NK-92 (cell line): ENCODE results near the gene ERLIN1.
"Not testable (repeated sequence)": the region's sequence is repeated elsewhere in the genome, so short reads cannot be mapped to it uniquely, and the experiment has no call there.

Experiments
- DNase-seq: peaks from one replicate; lab custom pipeline; 2025; ENCODE audit not compliant: unreplicated experiment; lab: John Stamatoyannopoulos, UW

The ERLIN1 gene

DNA sequence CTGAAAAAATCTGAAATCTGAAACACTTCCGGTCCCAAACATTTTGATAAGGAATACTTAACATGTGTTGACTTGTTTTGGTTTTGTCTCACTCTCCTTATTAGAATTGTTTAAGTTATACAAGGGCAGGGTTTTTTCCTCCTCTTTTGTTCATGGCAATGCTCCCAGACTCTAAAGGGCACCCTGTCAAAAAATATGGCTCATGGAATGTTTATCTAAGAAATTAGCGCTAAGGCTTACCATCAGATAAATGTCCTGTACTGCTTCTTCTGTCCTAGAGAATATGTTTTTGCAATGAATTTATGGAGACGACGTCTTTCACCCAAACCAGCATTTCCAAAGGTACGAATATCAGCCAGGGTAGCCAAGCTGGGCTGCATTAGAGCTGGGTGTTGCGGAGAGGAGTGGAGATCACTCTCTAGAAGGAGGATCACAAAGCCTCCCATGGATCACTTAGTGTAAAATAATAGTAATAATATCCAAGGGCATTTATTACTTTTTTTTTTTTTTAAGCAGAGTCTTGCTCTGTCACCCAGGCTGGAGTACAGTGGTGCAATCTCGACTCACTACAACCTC is 46.8 kb downstream of the ERLIN1 start:
- DNase-seq, result no peak

DNA sequence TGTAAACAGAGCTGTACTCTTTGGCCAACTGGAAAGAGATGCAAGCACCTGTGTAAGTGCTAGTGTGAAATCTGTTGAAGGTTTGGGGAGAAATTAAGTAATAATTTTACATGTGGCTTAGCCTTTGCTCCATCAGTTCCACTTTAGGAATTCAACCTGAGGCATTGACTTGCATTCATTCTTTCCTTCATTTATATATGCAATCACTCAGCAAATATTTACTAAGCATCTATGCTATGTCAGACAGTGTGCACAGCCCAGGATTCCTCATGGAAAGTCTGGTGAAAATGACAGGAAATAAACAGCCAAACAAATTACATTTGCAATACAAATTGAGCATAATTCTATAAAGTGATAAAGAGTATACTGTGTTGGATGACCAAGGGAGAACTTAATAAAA is 50.3 kb downstream of the ERLIN1 start:
- no peak for DNase-seq

DNA sequence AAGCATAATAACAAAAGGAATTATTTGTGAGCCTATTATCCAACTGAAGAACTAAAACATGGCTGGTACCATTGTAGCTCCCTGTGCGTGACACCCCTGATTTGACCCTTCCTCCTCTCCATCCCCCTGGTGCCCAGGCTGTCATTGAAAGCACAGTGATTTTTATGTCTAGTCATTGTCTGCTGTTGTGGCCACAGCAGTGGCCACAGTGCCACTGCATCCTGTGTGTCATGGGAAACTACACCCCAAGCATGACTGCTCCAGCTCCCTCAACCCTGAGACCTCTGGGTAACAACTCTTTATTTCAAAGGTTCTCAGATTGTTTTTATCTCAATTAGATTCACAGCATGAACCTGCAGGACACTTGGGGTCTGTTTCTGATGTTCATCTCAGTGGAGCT is 52.0 kb downstream of the ERLIN1 start:
- DNase-seq, result no peak

DNA sequence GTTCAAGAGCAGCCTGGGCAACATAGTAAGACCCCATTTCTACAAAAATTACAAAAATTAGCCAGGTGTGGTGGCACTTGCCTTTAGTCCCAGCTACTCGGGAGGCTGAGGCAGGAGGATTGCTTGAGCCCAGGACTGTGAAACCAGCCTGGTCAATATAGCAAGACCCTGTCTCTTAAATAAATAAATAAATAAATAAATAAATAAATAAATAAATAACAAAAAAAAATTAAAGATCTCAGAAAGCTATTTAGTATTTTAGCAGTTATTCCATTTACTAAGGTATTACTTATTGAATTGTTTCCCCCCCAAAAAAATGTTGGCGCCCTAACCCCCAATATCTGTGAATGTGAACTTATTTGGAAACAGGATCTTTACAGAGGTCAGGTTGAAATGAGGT is 53.4 kb downstream of the ERLIN1 start:
- DNase-seq, result no peak

DNA sequence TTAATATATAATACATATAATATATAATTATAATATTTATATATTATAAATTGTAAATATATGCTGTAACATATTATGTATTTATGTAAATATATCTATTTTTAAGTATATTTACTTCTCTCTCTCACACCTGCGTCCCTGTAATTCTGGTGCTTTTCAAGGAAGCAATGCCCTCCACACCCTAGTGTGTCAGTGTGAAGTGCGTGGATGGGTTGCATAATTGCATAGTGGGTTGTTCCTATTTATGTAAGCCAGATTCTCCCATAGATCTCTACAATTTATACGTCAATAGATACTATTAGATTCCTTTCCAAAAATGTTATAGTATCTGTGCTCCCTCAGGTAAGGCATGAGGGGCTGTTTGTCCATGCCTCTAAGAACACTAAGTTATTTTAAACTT is 54.3 kb downstream of the ERLIN1 start:
- no peak for DNase-seq

DNA sequence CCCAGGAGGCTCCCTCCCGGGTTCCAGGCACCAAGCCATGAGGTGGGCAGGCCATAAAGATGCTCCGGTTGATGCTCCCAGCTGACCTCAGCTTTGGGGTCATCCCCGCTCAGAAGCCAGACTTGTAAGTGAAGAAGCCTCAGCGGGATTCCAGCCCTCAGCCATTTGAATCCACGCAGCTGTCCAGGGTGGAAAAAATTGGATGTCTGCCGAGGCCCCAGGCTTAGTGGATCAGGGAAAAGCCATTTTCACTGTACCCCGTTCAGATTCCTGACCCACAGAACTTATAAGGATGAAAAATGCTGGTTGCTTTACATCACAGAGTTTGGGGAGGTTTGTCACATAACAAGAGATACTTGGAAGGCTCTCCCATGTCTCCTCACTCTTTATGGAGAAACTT is 55.0 kb downstream of the ERLIN1 start:
- no peak for DNase-seq

DNA sequence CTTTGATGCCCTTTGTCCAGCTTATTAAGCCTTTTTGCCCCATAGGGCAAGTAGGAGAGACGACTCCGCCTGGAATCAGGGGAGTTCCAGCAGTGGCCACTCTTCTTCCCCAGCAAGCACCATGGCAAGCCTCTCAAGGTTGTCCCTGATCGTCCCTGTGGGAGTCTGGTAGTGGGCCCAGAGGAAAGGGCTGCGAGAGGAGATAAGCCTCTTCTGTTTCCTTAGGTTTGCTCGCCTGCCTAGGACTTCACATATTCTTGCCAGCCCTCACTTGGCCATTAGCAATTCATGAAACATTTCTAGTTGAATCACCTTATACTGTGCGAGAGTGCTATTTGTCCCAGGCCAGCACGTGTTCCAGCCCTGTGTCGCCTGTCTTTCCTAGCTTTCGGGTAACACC is 56.4 kb downstream of the ERLIN1 start:
- DNase-seq, result no peak

DNA sequence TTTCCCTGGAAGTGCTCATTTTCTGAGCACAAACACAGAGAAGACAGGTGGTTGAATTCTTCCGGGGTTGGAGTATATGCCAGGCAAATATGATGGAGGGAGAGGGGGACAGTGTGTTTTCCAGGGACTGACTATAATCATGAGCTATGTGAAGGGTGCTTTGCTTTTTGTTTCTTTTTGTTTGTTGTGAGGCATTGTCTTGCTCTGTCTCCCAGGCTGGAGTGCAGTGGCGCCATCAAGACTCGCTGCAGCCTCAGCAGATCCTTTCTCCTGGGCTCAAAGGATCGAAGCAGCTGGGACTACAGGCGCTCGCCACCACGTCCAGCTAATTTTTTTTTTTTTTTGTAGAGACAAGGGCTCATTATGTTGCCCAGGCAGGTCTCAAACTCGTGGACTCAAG is 56.9 kb downstream of the ERLIN1 start:
- DNase-seq, result no peak

DNA sequence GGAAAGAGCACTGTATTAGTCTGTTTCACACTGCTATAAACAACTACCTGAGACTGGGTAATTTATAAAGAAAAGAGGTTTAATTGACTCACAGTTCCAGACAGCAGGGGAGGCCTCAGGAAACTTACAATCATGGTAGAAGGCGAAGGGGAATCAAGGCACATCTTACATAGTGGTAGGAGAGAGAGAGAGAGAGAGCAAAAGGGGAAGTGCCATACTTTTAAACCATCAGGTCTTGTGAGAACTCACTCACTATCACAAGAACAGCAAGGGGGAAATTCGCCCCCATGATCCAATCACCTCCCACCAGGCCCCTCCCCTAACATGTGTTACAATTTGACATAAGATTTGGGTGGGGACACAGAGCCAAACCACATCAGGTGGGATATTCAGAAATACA is 60.5 kb downstream of the ERLIN1 start:
- not testable (repeated sequence) for DNase-seq

DNA sequence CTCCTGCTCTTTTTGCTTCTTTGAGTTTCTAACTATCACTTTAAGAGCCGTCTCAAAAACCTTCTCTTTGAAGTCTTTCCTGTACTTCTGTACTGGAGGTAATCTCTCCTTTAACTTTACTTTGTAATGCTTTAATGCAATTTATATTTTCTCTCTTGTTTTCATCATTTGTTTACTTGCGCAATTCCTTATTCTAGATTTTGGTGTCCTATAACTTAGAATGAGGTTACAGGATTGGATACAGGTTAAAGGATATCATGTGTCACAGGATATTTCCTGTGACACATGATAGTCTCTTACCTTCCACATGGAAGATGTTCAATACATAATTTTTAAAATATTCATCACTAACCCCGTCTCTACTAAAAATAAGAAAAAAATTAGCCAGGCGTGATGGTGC is 61.7 kb downstream of the ERLIN1 start:
- no peak for DNase-seq

DNA sequence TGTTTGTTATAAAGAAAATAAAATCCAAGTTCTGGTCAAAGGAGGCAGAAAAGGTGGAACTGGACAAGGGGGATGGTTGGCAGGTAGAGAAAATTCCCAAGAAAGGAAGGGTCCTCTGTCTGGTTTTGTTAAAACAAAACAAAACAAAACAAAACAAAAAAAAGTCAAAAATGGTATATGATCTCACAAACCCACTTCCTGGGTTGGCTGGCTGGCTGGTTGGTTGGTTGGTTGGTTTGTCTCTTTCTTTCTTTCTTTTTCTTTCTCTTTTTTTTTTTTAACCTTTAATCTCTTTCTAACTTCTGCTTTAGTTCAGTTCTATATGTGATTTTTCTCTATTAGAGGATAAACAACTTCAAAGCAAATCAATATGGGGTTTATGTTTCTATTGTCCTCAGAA is 63.0 kb downstream of the ERLIN1 start:
- DNase-seq, result no peak

DNA sequence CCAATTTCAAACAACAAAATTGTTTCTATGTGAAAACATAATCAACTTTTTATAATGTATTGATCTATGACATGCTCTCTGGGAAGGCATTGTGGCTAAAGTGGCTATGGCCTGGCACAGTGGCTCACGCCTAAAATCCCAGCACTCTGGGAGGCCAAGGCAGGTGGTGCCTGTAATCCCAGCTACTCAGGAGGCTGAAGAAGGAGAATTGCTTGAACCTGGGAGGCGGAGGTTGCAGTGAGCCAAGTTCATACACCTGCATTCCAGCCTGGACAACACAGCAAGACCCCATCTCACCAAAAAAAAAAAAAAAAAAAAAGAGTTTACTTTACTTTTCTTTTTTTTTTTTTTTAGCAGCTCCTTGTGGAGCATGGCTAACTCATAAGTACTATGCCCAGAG is 65.3 kb downstream of the ERLIN1 start:
- DNase-seq, result no peak

DNA sequence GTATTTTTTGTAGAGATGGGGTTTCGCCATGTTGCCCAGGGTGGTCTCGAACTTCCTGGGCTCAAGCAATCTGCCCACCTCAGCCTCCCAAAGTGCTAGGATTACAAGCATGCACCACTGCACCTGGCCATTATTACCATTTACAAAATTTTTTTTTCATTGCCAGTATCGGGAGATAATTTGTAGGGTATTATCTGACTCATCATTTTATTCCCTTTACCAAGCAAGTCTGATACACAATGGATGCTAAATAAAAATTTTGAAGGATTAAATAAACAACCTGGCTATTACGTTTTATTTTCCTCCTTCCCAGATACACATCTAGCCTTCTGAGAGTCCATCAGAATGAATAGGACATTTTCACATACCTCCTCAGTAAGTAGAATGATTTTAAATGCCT is 66.1 kb downstream of the ERLIN1 start:
- DNase-seq, result no peak

DNA sequence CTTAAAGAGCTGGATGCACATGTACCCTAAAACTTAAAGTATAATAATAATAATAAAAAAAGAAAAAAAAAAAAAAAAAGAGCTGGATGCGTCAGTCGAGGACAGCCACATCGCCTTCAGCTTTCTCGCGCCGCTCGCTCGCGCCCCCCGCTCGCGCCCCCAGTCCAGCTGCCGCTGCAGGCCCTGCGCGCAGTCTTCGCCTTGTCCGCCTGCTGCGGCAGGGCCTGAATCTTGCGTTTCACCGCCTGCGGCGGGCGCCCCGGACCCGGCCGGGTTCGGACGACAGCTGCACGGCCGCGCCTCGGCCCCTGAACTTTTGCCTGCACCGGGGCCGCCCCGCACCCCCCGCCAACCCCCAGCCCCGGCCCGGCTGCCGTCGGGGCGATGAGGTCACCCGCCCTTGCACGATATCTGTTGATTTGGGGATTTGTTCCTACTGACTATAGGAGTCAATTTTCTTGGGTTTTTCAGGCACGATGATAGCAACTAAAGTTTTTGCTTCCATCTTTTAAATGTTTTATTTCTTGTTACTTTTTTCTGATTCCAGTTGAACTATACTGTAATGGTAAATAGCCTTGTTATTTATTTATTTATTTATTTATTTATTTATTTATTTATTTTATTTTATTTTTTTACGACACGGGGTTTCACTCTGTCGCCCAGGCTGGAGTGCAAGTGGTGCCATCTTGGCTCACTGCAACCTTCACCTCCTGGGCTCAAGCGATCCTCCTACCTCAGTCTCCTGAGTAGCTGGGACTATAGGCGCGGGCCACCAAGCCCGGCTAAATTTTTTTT is 70.7 kb downstream of the ERLIN1 start:
- no peak for DNase-seq

DNA sequence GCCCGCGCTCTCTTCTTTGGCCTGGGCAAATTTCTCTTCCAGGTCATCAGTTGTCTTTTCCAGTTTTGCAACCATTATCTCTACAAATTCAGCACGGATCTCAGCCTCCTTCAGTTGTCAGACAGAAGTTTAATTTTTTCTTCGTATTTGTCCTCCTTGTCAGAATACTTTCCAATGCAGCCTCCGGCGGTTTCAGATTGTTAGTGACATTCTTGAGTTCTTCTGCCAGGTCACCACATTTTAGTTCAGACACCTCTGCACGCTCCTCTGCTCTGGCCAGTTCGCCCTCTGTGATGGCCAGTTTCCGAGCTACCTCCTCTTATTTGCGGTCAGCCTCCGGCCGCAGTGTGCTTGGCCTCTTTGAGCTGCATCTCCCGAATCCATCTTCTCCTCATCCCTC is 71.4 kb downstream of the ERLIN1 start:
- DNase-seq, result no peak

DNA sequence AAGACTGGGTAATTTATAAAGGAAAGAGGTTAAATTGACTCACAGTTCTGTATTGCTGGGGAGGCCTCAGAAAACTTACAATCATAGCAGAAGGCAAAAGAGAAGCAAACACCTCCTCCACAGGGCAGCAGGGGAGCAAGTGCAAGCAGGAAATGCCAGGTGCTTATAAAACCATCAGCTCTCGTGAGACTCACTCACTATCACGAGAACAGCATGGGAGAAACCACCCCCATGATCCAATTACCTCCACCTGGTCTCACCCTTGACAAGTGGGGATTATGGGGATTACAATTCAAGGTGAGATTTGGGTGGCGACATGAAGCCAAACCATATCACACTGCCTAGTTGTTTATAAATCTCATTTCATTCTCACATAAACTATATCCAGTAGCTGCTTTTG is 76.2 kb downstream of the ERLIN1 start:
- DNase-seq, result no peak

DNA sequence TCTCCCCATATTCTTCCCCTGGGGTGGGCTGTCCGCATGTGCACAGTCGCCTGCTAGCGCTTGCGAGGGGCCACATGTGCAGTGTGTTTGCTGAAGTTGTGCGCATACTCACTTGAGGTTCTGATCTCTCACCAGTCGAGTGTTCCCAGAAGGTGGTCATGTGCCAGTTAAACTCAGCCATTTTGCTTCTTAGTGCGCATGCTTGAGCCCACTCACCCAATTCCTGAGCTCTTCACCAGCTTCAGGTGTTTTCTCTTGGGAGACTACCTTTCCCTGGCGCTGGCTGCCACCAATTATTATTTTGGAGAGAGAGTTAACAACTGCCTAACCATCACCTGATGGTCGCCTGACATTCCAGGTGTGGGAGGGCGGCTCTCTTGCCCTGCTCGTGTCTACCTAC is 79.0 kb downstream of the ERLIN1 start:
- no peak for DNase-seq

DNA sequence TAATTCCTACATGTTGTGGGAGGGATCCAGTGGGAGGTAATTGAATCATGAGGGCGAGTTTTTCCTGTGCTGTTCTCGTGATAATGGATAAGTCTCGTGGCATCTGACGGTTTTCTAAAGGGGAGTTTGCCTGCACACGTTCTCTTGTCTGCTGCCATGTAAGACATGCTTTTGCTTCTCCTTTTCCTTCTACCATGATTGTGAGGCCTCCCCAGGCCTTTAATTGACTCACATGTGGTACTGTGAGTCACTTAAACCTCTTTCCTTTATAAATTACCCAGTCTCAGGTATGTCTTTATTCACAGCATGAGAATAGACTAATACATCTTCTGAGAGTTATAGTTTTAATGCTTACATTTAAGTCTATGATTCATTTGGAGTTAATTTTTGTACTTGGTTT is 81.5 kb downstream of the ERLIN1 start:
- DNase-seq, result no peak

DNA sequence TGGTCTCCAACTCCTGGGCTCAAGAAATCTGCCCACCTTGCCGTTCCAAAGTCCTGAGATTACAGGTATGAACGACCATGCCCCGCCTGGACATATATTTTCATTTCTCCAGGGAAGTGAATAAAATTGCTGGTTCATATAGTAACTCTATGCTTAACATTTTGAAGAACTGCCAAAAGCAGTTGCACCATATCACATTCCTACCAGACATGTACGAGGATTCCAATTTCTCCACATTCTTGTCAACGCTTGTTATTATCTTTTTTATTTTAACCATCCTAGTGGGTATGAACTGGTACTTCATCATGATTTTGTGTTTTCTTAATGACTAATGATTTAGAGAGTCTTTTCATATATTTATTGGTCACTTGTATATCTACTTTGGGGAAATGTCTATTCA is 82.2 kb downstream of the ERLIN1 start:
- DNase-seq, result no peak

DNA sequence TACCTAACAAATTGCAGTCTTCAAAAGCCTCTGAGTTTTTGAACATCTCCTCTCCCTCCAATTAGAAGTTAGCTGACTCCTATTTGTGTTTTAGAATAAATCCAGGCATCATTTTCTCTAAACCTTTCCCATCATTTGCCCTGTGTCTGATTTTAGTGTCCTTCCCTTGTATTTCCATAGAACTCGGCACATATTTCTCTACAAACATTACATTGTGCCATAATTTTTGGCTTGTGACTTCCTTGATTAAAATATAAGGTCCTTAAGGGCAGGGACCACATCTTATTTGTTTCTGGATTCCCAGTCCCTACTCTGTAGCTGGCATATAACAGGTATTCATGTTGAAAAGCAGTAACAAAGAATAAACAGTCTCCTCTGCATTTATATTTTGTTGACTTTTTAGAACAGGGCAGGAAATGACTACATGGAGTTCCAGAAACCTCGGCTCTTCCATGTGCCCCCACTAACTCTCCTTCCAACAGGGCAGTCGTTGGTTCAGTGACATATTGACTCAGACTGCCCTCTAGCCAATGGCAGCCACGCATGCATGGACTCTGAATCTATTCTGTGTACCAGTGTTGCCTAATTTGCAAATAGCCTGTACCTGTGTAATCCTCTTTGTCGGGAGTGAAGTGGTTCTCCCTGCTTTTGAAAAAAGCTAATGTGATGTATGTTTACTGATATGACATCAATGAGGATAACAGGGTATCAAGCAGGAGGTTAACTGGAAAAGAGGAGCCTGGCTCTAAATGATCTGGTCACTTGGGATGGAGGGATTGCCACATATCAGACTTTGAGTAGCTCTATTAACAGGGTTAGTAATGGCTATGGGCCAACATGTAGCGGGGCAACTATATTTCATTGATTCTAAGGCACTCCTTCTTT is 84.4 kb downstream of the ERLIN1 start:
- DNase-seq, result no peak

DNA sequence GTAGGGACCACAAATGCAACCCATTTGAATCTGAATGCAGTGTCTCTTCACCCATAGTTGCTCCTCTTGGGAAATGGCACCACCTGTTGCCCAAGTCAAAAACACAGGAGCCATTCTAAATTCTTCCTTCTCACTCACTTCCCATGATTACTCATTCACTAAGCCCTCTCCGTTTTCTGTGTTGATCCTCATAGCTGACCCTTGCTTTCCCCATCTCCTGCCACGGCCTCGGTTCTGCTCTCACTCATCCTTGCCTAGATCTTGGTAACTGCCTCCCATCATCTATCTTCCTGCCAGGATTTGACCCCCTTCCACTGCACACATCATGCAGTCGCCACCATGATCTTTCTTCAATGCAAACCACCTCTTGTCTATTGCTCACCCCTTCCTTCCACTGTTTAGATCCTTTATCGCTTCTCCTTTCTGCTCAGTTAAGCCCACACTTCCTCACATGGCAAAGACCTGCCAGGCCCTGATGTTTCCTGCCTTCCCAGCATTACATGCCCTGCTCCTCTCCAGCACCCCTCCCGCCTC is 85.1 kb downstream of the ERLIN1 start:
- DNase-seq, result no peak
